ENCODE measurements around the gene SFN.
"Not testable (repeated sequence)": the region's sequence is repeated elsewhere in the genome, so short reads cannot be mapped to it uniquely, and the experiment has no call there.

SFN gene

GRCh38 chr1:26874896-26875295 lies 11.9 kb downstream of the SFN start:
- DNase-seq (ENCODE audit: low spot score) = no peak
- H3K4me3 ChIP-seq = no peak overlapping the region
- no peak for TF ChIP-seq CTCF (IDR thresholded peaks at IDR 0.05)
- no peak overlapping the region for H3K27ac ChIP-seq

- no peak for TF ChIP-seq CTCF (IDR thresholded peaks at IDR 0.05)
- Histone ChIP-seq H3K4me3 (no peak overlapping the region), H3K27ac (peak overlapping the region; percentile 44 to 60)
- DNase-seq (ENCODE audit: low spot score) = no peak
These were observed 14.4 kb downstream of the SFN start for GRCh38 chr1:26877326-26877725.

GRCh38 chr1:26879793-26880192 lies 16.8 kb downstream of the SFN start:
- TF ChIP-seq CTCF (IDR thresholded peaks at IDR 0.05) = no peak
- DNase-seq (ENCODE audit: low spot score) = no peak
- Histone ChIP-seq H3K27ac (no peak overlapping the region), H3K4me3 (no peak overlapping the region)

- not testable (repeated sequence) for H3K4me3 ChIP-seq; H3K27ac ChIP-seq; DNase-seq (ENCODE audit: low spot score)
These were observed 18.7 kb downstream of the SFN start for GRCh38 chr1:26881611-26882010.

GRCh38 chr1:26882696-26883463 lies 19.9 kb downstream of the SFN start:
- DNase-seq (ENCODE audit: low spot score) = no peak
- TF ChIP-seq CTCF (IDR thresholded peaks at IDR 0.05) = no peak
- Histone ChIP-seq H3K27ac (no peak overlapping the region), H3K4me3 (no peak overlapping the region)

- no peak overlapping the region for H3K4me3 ChIP-seq
- H3K27ac ChIP-seq = no peak overlapping the region
- no peak for DNase-seq (ENCODE audit: low spot score)
- no peak for TF ChIP-seq CTCF (IDR thresholded peaks at IDR 0.05)
These were observed 24.2 kb downstream of the SFN start for GRCh38 chr1:26887125-26887524.

- no peak for TF ChIP-seq CTCF (IDR thresholded peaks at IDR 0.05)
- DNase-seq (ENCODE audit: low spot score) = no peak
- Histone ChIP-seq H3K27ac (no peak overlapping the region), H3K4me3 (no peak overlapping the region)
These were observed 25.3 kb downstream of the SFN start for GRCh38 chr1:26888231-26888630.

Data from coronary artery (tissue), 2 donors.